Renal pelvis (tissue), 12 donors: ENCODE results near the gene TRIM67. TPM values are rescaled to one million over a fixed set of nuclear protein-coding genes. Genes with fewer than 3 reads are reported as not detected.
"Not testable (repeated sequence)": the region's sequence is repeated elsewhere in the genome, so short reads cannot be mapped to it uniquely, and the experiment has no call there.

Experiments
- DNase-seq: peaks from one replicate; pipeline ENCODE4 v3.0.0-alpha.2; 2013
- long read RNA-seq, 16 experiments: transcript quantifications; one replicate each; lab custom pipeline, GENCODE V29; 2026
- polyA plus RNA-seq, 3 donors: library from polyadenylated mRNA; unstranded; fragments of 120-200 nt; gene quantifications; one replicate each; pipeline ENCODE4 v1.2.1, GENCODE V29; 2013; ENCODE audit not compliant: insufficient read length in 3 of 3

TRIM67 gene
- polyA plus RNA-seq = under 1 TPM; 0.08 to 0.11 (median 0.10) TPM
- long read RNA-seq, donor 1, partial matches to known transcripts = 86 of 95 reads
- long read RNA-seq, donor 1, other reads (novel, unspliced or antisense) = 9 of 95 reads
- long read RNA-seq, donor 2 = 0 reads
- long read RNA-seq, donor 3 = 0 reads
- long read RNA-seq, donor 4 = 0 reads
- long read RNA-seq, donor 5 = 0 reads
- long read RNA-seq, donor 6 = 0 reads
- long read RNA-seq, donor 7 = 0 reads
- long read RNA-seq, donor 8 = 0 reads
- long read RNA-seq, donor 9 = 0 reads
- long read RNA-seq, donor 10 = 0 reads
- long read RNA-seq, donor 11 = 0 reads
- long read RNA-seq, donor 12 = 0 reads
- long read RNA-seq, donor 13 = 0 reads
- long read RNA-seq, donor 14 = 0 reads
- long read RNA-seq, donor 15 = 0 reads
- long read RNA-seq, donor 16 = 0 reads

GRCh38 chr1:231161667-231162296, at the start of gene TRIM67:
Gene TRIM67 (plus strand): TSS chr1:231162058. CDS start chr1:231162970, 912 bp downstream.
- peak; percentile 41 for DNase-seq

DNA sequence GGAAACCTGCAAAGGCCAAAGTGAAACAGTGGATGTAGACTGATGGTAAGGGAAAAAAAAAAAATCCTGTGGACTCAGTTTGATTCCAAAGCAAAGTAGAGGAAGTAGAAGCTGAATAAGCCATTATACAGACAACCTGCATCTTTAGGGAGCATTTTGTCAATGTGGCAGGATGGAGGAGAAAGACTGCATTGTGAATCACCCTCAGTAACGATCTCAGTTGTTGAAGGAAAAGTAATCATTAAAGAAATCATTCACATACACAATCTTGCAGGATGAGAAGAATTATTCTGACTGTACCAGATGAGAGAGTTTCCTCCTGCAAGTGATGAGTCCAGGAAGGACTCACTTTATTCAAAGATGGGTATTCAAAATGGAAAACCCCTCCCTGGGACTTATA, 45.1 kb upstream of the TRIM67 start:
- no peak for DNase-seq

DNA sequence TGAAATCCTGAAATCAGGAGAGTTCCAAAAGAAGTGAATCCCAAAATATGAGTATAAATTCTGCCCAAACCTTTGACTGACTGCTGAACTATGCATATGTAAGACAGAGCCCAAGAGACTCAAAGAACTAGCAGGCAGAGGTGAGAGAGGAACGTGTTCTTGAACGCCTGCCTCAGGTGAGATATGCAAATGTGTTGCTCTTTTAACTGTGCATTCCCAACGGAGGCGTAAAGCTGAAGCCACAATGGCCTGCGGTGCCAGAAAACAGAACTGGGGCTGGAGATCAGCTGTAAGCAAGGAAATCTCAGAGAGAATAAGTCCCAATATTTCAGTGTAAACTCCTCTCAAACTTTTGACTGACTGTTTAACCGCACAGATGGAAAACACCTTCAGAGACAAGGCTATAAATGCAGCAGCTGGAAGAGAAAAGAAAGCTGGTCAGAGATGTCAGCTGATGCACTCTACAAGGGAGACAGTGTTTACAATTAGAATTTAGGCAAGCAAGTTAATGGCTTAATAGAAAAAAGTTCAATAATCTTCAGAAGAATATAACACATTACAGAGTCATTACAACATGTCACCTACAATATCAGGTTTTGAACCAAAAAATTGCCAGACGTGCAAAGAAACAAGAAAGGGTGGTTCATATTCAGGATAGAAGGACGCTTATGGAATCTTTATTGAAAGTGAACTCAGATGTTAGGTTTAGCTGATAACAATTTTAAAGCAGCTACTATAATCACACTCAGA, 43.0 kb upstream of the TRIM67 start:
- no peak for DNase-seq

GRCh38 chr1:231121533-231121932, 40.3 kb upstream of the TRIM67 start:
- no peak for DNase-seq

- no peak for DNase-seq
These were observed 39.7 kb upstream of the TRIM67 start for GRCh38 chr1:231122143-231122542.

DNA sequence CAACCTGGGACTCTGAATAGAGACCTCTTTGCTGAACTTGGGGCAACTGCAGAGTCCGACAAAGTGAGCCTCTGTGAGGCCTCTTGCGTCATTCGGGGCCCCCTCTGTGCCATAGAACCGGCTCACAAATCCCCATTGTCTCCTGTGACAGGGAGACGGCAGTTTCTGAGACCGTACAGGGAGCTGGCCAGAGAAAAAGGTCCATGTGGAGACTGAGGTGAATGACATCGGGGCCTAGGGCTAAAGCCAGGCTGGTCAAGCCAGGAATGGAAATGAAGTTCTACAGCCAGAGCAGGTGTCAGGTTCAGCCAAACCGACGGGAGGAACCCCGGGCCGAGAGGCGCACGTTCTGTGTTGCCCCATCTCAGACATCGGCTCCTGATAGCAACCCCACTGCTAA, 37.1 kb upstream of the TRIM67 start:
- no peak for DNase-seq

DNA sequence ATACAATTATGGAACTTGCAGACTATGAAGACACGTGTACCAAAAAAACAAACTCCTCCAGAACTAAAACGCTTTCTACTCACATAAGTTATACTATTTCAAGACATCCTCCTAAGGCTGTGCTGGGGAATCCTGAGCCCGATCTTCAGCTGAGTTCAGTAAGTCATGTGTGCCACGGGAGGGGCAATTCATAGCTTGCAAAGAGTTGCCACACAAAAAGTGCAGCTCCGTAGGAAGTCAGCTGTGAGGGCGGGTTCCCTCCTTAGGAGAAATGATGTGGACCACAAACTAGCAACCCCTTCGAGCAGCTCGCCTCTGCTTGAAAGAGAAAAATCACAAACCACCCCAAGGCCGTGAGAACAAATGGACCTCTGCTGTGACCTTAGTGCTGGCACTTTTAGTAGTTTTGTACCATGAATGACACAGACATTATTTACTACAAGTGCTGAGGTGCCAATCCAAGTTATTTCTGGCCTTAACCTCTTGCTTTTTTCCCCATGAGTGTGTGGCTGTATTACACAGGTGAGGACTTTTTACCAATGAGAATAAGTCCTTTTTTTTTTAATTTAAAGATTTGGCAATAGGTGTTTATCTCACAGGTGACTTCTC, 35.8 kb upstream of the TRIM67 start:
- DNase-seq = no peak

DNA sequence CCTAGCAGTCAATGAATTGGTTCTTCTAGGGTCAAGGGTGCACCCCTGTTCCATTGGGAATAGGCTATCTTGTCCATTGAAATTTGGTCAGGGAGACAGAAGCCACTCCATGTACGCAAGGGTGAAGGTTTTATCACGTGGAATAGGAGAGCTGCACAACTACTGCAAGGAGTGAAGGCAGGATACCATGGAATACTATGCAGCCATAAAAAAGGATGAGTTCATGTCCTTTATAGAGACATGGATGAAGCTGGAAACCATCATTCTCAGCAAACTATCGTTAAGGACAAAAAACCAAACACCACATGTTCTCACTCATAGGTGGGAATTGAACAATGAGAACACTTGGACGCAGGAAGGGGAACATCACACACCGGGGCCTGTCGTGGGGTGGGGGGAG, 34.8 kb upstream of the TRIM67 start:
- not testable (repeated sequence) for DNase-seq

DNA sequence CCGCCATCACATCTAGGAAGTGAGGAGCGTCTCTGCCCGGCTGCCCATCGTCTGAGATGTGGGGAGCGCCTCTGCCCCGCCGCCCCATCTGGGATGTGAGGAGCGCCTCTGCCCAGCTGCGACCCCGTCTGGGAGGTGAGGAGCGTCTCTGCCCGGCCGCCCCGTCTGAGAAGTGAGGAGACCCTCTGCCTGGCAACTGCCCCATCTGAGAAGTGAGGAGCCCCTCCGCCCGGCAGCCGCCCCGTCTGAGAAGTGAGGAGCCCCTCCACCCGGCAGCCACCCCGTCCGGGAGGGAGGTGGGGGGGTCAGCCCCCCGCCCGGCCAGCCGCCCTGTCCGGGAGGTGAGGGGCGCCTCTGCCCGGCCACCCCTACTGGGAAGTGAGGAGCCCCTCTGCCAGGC, 33.4 kb upstream of the TRIM67 start:
- DNase-seq = not testable (repeated sequence)

DNA sequence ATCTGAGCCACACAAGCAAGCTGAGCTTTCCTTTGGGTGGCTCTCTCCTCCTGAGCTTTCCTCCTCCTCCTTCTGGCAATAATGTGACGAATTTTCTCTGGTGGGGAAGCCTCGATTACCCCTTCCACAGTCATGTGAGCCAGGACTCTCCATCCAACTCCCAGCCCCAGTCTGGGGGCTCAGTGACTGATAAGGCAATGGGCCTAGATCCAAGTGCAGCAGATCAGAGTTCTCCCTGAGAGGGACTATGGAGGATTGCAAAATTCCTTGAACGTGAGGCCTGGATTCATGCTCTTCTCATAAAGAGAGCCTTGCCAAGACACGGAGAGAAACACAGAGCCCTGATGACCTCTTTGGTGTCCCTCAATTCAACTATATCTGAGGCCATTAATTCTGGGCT, 31.3 kb upstream of the TRIM67 start:
- no peak for DNase-seq

GRCh38 chr1:231132591-231132990, 29.3 kb upstream of the TRIM67 start:
- DNase-seq = not testable (repeated sequence)

DNA sequence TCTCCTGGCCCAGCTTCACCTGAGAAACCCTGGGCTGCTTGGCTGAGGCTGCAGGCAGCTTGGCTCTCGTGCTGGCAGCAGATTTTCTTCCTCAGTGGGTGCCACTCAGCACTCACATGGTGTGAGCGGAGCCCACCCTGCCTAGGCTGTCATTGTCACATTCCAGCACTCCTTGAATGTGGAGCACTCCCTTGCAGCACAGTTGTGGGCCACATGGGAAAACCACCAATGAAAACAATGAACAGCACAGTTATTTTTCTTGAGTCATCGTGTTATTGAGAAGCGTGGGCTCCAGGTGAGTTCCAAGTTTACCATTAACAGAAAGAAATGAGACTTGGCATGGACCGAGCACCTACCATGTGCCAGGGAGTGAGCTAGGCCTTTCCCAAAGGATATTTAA, 27.2 kb upstream of the TRIM67 start:
- no peak for DNase-seq

DNA sequence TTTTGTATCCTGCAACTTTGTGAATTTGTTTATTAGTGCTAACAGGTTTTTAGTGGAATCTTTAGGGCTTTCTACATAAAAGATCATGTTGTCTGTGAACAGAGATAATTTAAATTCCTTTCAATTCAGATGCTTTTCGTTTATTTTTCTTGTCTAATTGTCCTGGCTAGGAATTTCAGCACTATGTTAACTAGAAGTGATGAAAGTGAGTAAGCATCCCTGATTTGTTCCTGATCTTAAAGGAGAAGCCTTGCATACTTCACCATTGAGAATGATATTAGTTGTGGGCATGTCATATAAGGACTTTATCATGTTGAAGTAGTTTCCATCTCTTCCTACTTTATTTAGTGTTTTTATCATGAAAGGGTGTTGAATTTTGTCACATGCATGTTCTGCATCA, 23.6 kb upstream of the TRIM67 start:
- DNase-seq = no peak

- no peak for DNase-seq
These were observed 22.7 kb upstream of the TRIM67 start for GRCh38 chr1:231139125-231139649.

DNA sequence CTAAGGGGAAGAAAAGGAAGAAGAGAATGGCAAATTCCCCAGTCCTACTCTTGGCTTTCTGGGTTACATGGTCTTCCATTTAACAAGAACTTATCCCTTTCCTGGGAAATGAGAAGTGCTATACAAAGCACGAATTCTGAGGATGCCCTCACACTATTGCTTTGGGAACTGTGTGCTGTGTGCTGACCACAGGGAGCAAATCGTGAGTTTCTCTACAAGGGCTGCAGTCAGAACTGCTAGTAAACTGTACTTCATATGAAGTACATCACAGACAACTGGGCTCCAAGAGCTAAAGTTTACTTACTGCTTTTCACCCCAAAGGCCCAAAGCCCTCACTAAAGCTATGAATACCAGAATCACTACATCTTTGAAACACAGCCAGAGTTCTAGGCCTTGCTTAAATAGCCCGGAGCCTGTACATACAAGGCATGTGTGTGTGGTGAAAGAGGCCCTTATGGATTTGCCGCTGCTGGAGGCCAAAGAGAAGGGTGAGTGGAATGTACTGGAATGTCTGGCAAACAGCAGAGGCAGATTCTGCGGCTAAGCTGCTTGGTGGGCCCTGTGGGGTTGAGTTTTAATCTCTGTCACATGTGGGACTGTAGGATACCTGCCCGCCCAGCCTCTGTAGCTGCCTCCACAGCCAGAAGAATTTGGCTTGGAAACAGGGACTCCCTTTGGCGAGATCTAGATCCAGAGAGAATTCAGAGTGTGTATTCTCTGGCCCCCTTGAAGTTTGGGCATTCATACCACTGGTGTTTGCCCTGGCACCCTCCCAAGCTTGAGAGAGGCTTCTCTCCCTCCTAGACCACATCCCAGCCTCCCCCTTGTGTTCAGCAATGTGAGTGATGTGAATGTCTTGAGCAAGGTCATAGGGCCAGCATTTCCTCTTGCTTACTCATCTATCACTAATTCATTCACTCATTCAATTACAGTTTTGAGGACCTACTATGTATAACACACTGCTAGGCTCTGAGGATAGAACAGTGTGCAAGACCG, 21.9 kb upstream of the TRIM67 start:
- no peak for DNase-seq

DNA sequence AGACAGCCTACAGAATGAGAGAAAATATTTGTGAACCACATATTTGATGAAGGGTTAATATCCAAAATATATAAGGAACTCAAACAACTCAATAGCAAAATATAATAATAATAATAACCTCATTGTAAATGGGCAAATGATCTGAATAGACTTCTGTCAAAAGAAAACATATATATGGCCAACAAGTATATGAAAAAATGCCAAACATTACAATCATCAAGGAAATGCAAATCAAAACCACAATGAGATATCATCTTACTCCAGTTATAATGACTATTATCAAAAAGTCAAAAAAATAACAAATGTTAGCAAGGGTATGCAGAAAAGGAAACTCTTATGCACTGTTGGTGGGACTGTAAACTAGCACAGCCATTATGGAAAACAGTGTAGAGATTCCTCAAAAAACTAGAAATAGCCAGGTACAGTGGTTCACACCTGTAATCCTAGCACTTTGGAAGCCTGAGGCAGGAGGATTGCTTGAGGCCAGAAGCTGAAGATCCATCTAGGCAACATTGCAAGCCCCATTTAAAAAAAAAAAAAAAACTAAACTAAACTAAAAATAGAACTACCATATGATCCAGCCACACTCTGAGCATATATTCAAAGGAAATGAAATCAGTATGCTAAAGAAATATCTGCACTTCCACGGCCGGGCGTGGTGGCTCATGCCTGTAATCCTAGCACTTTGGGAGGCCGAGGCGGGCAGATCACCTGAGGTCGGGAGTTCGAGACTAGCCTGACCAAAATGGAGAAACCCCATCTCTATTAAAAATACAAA, 17.3 kb upstream of the TRIM67 start:
- DNase-seq = no peak

- DNase-seq = no peak
These were observed 14.0 kb upstream of the TRIM67 start for GRCh38 chr1:231147896-231148295.

DNA sequence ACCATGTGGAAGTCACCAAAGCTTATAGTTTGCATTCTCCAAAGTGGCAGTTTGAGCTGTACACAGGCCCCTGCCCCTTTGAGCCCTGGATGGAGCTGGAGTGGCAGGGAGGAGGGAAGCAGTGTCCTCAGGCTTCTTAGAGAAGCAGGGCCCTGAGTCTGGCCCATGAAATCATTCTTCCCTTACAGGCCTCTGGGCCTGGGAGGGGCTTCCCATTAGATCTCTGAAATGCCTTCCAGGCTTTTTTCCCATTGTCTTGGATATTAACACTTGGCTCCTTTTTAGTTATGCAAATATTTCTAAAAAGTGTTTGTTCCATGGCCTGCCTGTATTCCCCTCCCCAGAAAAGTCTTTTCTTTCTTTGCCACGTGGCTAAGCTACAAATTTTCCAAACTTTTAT, 10.0 kb upstream of the TRIM67 start:
- DNase-seq = no peak

DNA sequence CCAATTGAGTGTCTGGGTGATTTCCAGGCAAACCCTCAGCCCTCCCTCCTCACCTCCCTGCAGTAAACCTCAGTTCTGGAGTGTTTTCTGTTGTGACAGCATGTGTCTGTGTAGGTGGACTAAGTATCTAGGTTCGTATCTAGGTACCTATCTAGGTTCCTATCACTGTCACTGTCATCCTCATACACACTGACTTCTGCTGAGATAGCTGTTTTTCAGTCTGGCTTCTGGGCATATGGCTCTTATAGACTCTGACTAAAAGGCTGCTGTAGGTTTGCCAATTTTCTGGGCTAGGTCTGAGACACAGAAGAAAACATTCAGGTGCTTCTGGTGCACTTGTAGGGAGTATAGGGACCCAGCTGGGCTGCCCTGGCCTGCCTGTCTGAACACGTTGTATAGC, 8.1 kb upstream of the TRIM67 start:
- DNase-seq = no peak

DNA sequence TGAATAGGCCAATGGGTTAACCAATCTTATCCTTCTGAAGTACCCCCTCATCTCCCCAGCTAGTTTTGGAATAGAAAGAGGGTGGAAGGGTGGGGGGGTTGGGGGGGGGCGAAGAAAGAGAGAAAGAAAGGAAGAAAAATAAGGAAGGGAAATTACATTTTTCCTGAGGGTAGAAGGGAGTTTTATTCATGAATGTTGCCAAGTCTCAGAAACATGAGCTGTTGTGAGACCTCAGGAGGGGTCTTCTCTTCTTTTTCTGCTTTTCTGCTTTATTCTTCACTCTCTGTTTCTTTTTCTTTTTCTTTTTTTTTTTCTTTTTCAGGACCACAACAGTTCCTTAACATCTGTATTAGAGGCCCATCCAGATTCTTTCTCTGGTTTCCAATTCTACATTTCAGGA, 6.0 kb upstream of the TRIM67 start:
- no peak for DNase-seq
